Esophagus muscularis mucosa (tissue), 4 donors: ENCODE results near the gene CXorf49. TPM values are rescaled to one million over a fixed set of nuclear protein-coding genes. Genes with fewer than 3 reads are reported as not detected.
"Not testable (repeated sequence)": the region's sequence is repeated elsewhere in the genome, so short reads cannot be mapped to it uniquely, and the experiment has no call there.

Source experiments
- DNase-seq: peaks from one replicate; pipeline ENCODE4 v3.0.0-alpha.2; 2017; ENCODE audit errors: extremely low spot score
- H3K27ac ChIP-seq, 4 donors: fragments of 200-600 bp; sonication (generic); replicated peaks in 1 of 4; 1 replicate in 3 of 4; 2 replicates in 1 of 4; pipeline ENCODE4 v1.5.1; 2016 to 2019; ENCODE audit warnings: mild to moderate bottlenecking in 1 of 4
- H3K27me3 ChIP-seq, 4 donors: fragments of 200-600 bp; sonication (generic); one replicate each; pipeline versions ENCODE4 v1.5.1 to v1.6.0; 2016 to 2019
- H3K36me3 ChIP-seq, 4 donors: fragments of 200-600 bp; sonication (generic); one replicate each; pipeline ENCODE4 v1.5.1; 2016 to 2019
- H3K4me1 ChIP-seq, 4 donors: fragments of 200-600 bp; sonication (generic); one replicate each; pipeline ENCODE4 v1.5.1; 2016 to 2019
- H3K4me3 ChIP-seq, 4 donors: fragments of 200-600 bp; sonication (generic); 1 replicate in 2 of 4; 2 replicates in 2 of 4; pipeline ENCODE4 v1.5.1; 2016 to 2019; ENCODE audit warnings: mild to moderate bottlenecking in 4 of 4, moderate library complexity in 1 of 4
- H3K9me3 ChIP-seq, 4 donors: fragments of 200-600 bp; sonication (generic); 1 replicate in 3 of 4; 2 replicates in 1 of 4; pipeline ENCODE4 v1.5.1; 2016 to 2019
- WGBS: methylation state at CpG from one replicate; pipeline ENCODE4 v1.1.5; 2018; 5-methylcytosine and 5-hydroxymethylcytosine counted together
- intact Hi-C: fragments of 100-400 bp; cut with DNase I; formaldehyde crosslinking; loops from one replicate; pipeline ENCODE4 v1.15.1; 2023
- total RNA-seq, 4 donors: library from RNA; depleted of rRNA; stranded (reverse); fragments of >200 nt; gene quantifications; one replicate each; pipeline versions ENCODE4 v1.1.0 to v1.2.1, GENCODE V29; 2016

The CXorf49 gene
- not detected for total RNA-seq

- H3K9me3 ChIP-seq, H3K27me3 ChIP-seq, H3K36me3 ChIP-seq, intact Hi-C loops, DNase-seq, H3K4me1 ChIP-seq, H3K4me3 ChIP-seq, H3K27ac ChIP-seq: not testable (repeated sequence)
- no CpG with 5 or more reads among the region's 30 CpGs for WGBS
Observed at GRCh38 chrX:71718185-71718584, at the start of gene CXorf49. TSS of gene CXorf49 (minus strand) at chrX:71718285. CDS start at chrX:71718151, 134 bp downstream.

- H3K9me3 ChIP-seq, H3K4me3 ChIP-seq, DNase-seq, H3K36me3 ChIP-seq, H3K27me3 ChIP-seq, H3K27ac ChIP-seq, intact Hi-C loops, H3K4me1 ChIP-seq: not testable (repeated sequence)
- WGBS: no CpG with 5 or more reads among the region's 14 CpGs
Observed at GRCh38 chrX:71767134-71767533, 49.0 kb upstream of the CXorf49 start.

GRCh38 chrX:71765613-71766012 is 47.5 kb upstream of the CXorf49 start:
- H3K36me3 ChIP-seq, H3K4me1 ChIP-seq, H3K27me3 ChIP-seq, H3K4me3 ChIP-seq, H3K27ac ChIP-seq, intact Hi-C loops, H3K9me3 ChIP-seq, DNase-seq: not testable (repeated sequence)
- WGBS: no CpG with 5 or more reads among the region's 8 CpGs

- H3K9me3 ChIP-seq, H3K4me3 ChIP-seq, DNase-seq, intact Hi-C loops, H3K27ac ChIP-seq, H3K36me3 ChIP-seq, H3K27me3 ChIP-seq, H3K4me1 ChIP-seq: not testable (repeated sequence)
- no CpG with 5 or more reads among the region's 11 CpGs for WGBS
Observed at GRCh38 chrX:71764832-71765231, 46.7 kb upstream of the CXorf49 start.

GRCh38 chrX:71763049-71763448 is 45.0 kb upstream of the CXorf49 start, which contains the start of gene CXorf49B:
TSS of gene CXorf49B (plus strand) at chrX:71763349. CDS start at chrX:71763424, 75 bp downstream.
- H3K4me1 ChIP-seq, H3K27me3 ChIP-seq, DNase-seq, intact Hi-C loops, H3K9me3 ChIP-seq, H3K36me3 ChIP-seq, H3K27ac ChIP-seq, H3K4me3 ChIP-seq: not testable (repeated sequence)
- WGBS: no CpG with 5 or more reads among the region's 34 CpGs

- H3K27ac ChIP-seq, H3K27me3 ChIP-seq, intact Hi-C loops, H3K4me1 ChIP-seq, DNase-seq, H3K9me3 ChIP-seq, H3K36me3 ChIP-seq, H3K4me3 ChIP-seq: not testable (repeated sequence)
- no CpG with 5 or more reads among the region's 20 CpGs for WGBS
Observed at GRCh38 chrX:71760688-71761281, 42.7 kb upstream of the CXorf49 start.

- H3K36me3 ChIP-seq, H3K27me3 ChIP-seq, H3K9me3 ChIP-seq, H3K4me3 ChIP-seq, H3K4me1 ChIP-seq, intact Hi-C loops, DNase-seq, H3K27ac ChIP-seq: not testable (repeated sequence)
- no CpG with 5 or more reads among the region's 20 CpGs for WGBS
Observed at GRCh38 chrX:71720289-71720886, 2.3 kb upstream of the CXorf49 start.

- DNase-seq, H3K9me3 ChIP-seq, H3K4me3 ChIP-seq, H3K4me1 ChIP-seq, H3K27me3 ChIP-seq, H3K27ac ChIP-seq, intact Hi-C loops, H3K36me3 ChIP-seq: not testable (repeated sequence)
- no CpG with 5 or more reads among the region's 30 CpGs for WGBS
Observed at GRCh38 chrX:71719195-71719594, 1.1 kb upstream of the CXorf49 start.

GRCh38 chrX:71716323-71716722 is 1.8 kb downstream of the CXorf49 start:
- H3K27ac ChIP-seq, intact Hi-C loops, H3K4me1 ChIP-seq, H3K36me3 ChIP-seq, H3K27me3 ChIP-seq, DNase-seq, H3K9me3 ChIP-seq, H3K4me3 ChIP-seq: not testable (repeated sequence)
- no CpG with 5 or more reads among the region's 12 CpGs for WGBS

- H3K4me1 ChIP-seq, DNase-seq, intact Hi-C loops, H3K27me3 ChIP-seq, H3K36me3 ChIP-seq, H3K4me3 ChIP-seq, H3K27ac ChIP-seq, H3K9me3 ChIP-seq: not testable (repeated sequence)
- WGBS: no CpG with 5 or more reads among the region's 8 CpGs
Observed at GRCh38 chrX:71715551-71715950, 2.5 kb downstream of the CXorf49 start.

GRCh38 chrX:71714064-71714463 is 4.0 kb downstream of the CXorf49 start:
- H3K27ac ChIP-seq, intact Hi-C loops, H3K4me1 ChIP-seq, H3K36me3 ChIP-seq, H3K4me3 ChIP-seq, DNase-seq, H3K27me3 ChIP-seq, H3K9me3 ChIP-seq: not testable (repeated sequence)
- WGBS: no CpG with 5 or more reads among the region's 14 CpGs

GRCh38 chrX:71702853-71703252 is 15.2 kb downstream of the CXorf49 start:
- H3K27me3 ChIP-seq, intact Hi-C loops, DNase-seq, H3K4me3 ChIP-seq, H3K27ac ChIP-seq, H3K36me3 ChIP-seq, H3K4me1 ChIP-seq, H3K9me3 ChIP-seq: not testable (repeated sequence)
- no CpG with 5 or more reads among the region's 12 CpGs for WGBS

- H3K9me3 ChIP-seq, H3K4me1 ChIP-seq, H3K4me3 ChIP-seq, intact Hi-C loops, H3K27ac ChIP-seq, DNase-seq, H3K36me3 ChIP-seq, H3K27me3 ChIP-seq: not testable (repeated sequence)
- WGBS: no CpG with 5 or more reads among the region's 4 CpGs
Observed at GRCh38 chrX:71699023-71699344, 19.1 kb downstream of the CXorf49 start.
